K562 (cell line): ENCODE results near the gene ETS1. TPM values are rescaled to one million over a fixed set of nuclear protein-coding genes. Genes with fewer than 3 reads are reported as not detected.

Source experiments
- ATAC-seq: fragments of 200-7000 bp; cut with Tn5 transposase; 3 replicates; pipeline ENCODE4 v1.9.1; 2020; ENCODE audit warnings: moderate library complexity
- BruUV-seq: library from RNA; stranded (reverse); fragments of 400-500 nt; replicated peaks from 2 replicates; lab custom pipeline; 2021; lab: Mats Ljungman, UMichigan
- CTCF ChIA-PET: fragments of 300-600 bp; formaldehyde crosslinking; extraction: SDS; loops from one replicate; lab custom pipeline; 2021; ENCODE audit warnings: low intra/inter-chr PET ratio; lab: Yijun Ruan, JAX
- POLR2A ChIA-PET: fragments of 300-600, 350-650 bp; sonication (Branson Sonifier 250); formaldehyde crosslinking; extraction: SDS; loops from one replicate; lab custom pipeline; 2021; ENCODE audit warnings: antibody characterized with exemption, inconsistent platforms; lab: Yijun Ruan, JAX
- DNase-seq, 4 experiments: peaks; one replicate each; pipeline versions ENCODE4 v3.0.0 to v3.0.0-alpha.2; 2011 to 2018; ENCODE audit warnings: low spot score in 3 of 4, mixed read lengths in 3 of 4; ENCODE audit errors: extremely low read depth in 1 of 4
- FAIRE-seq: peaks from 2 replicates; lab custom pipeline; 2011; peaks lifted over from hg19 to GRCh38; lab: Jason Lieb, UNC
- H2AFZ ChIP-seq: 2 replicates; pipeline ENCODE4 v1.6.0; 2011; ENCODE audit warnings: low read depth, low read length, control low read depth, inconsistent platforms
- H3K27ac ChIP-seq: fragments of 200-600 bp; 3 replicates; pipeline ENCODE4 v1.8.0; 2011; ENCODE audit warnings: low read depth, mild to moderate bottlenecking, control low read depth, inconsistent platforms, low read length, moderate library complexity, mixed read lengths; ENCODE audit errors: extremely low read depth
- H3K27me3 ChIP-seq, 2 experiments: fragments of 300-600 bp in 1 of 2; 2 replicates in 1 of 2; 3 replicates in 1 of 2; pipeline versions ENCODE4 v1.6.0 to v1.8.0; 2011; ENCODE audit warnings: inconsistent platforms in 2 of 2, low read length in 2 of 2, mild to moderate bottlenecking in 1 of 2, mixed read lengths in 1 of 2, moderate library complexity in 1 of 2; ENCODE audit not compliant: control insufficient read depth in 2 of 2, insufficient read depth in 2 of 2
- H3K36me3 ChIP-seq: fragments of 300-600 bp; 3 replicates; pipeline ENCODE4 v1.8.0; 2011; ENCODE audit warnings: mild to moderate bottlenecking, low read length, inconsistent platforms; ENCODE audit not compliant: control insufficient read depth, insufficient read depth
- H3K4me1 ChIP-seq, 2 experiments: fragments of 200-600 bp in 1 of 2; replicated peaks in 1 of 2; 2 replicates in 1 of 2; 3 replicates in 1 of 2; pipeline versions ENCODE4 v1.5.1 to v1.8.0; 2011; ENCODE audit warnings: inconsistent platforms in 2 of 2, low read length in 2 of 2, mild to moderate bottlenecking in 1 of 2, mixed read lengths in 1 of 2, moderate library complexity in 1 of 2; ENCODE audit not compliant: control insufficient read depth in 2 of 2, insufficient read depth in 2 of 2
- H3K4me2 ChIP-seq: 2 replicates; pipeline ENCODE4 v1.6.1; 2011; ENCODE audit warnings: low read length, control low read depth, inconsistent platforms, mixed read lengths; ENCODE audit not compliant: insufficient read depth
- H3K4me3 ChIP-seq: fragments of 200-600 bp; sonication (generic), shearing (Covaris generic); 2 replicates; pipeline ENCODE4 v1.5.1; 2016; ENCODE audit warnings: control low read depth, inconsistent platforms
- H3K79me2 ChIP-seq: fragments of 200-600 bp; 3 replicates; pipeline ENCODE4 v1.8.0; 2011; ENCODE audit warnings: low read length, inconsistent platforms; ENCODE audit not compliant: control insufficient read depth, insufficient read depth
- H3K9ac ChIP-seq, 2 experiments: 2 replicates each; pipeline versions ENCODE4 v1.6.0 to v1.6.1; 2011; ENCODE audit warnings: low read depth in 2 of 2, low read length in 2 of 2, control low read depth in 1 of 2, inconsistent platforms in 1 of 2, mild to moderate bottlenecking in 1 of 2, mixed read lengths in 1 of 2; ENCODE audit not compliant: insufficient read depth in 1 of 2
- H3K9me1 ChIP-seq: one replicate; pipeline ENCODE4 v1.6.0; 2011; ENCODE audit warnings: inconsistent platforms, mild to moderate bottlenecking, low read length, moderate library complexity; ENCODE audit not compliant: control insufficient read depth, insufficient read depth
- H3K9me3 ChIP-seq: replicated peaks from 2 replicates; pipeline ENCODE4 v1.5.1; 2011; ENCODE audit warnings: low read depth, low read length, inconsistent platforms; ENCODE audit not compliant: control insufficient read depth, insufficient read depth
- H4K20me1 ChIP-seq: replicated peaks from 2 replicates; pipeline ENCODE4 v1.6.1; 2011; ENCODE audit warnings: low read length, inconsistent platforms, mixed read lengths; ENCODE audit not compliant: control insufficient read depth, insufficient read depth
- CEBPZ ChIP-seq: fragments of 150-350 bp; IDR thresholded peaks from 2 replicates; pipeline ENCODE4 v1.6.1; 2014; ENCODE audit warnings: low read depth, mild to moderate bottlenecking, low read length, borderline replicate concordance
- CREM ChIP-seq: IDR thresholded peaks from 2 replicates; pipeline ENCODE4 v1.6.1; 2014; ENCODE audit warnings: antibody characterized with exemption, low read depth
- EP300 ChIP-seq: IDR thresholded peaks from 2 replicates; pipeline ENCODE4 v1.6.1; 2012; ENCODE audit warnings: low read length, improper control_type of control experiment
- HLTF ChIP-seq: fragments of 450-650 bp; IDR thresholded peaks from 2 replicates; pipeline ENCODE4 v1.6.1; 2016
- MLX ChIP-seq, 2 experiments: fragments of 450-650 bp in 1 of 2; sonication (generic) in 1 of 2; formaldehyde crosslinking; conservative IDR thresholded peaks; 2 replicates each; pipeline versions ENCODE4 v1.4.0 to v1.8.1; 2020 to 2022; ENCODE audit warnings: mild to moderate bottlenecking in 1 of 2, missing genetic modification reagents in 1 of 2
- NBN ChIP-seq: fragments of 450-650 bp; IDR thresholded peaks from 2 replicates; pipeline ENCODE4 v1.6.1; 2016; ENCODE audit warnings: low read depth, mild to moderate bottlenecking
- NCOA4 ChIP-seq: fragments of 450-650 bp; IDR thresholded peaks from 2 replicates; pipeline ENCODE4 v1.6.1; 2018; ENCODE audit warnings: mild to moderate bottlenecking; ENCODE audit not compliant: partially characterized antibody
- STAT6 ChIP-seq: sonication (generic); formaldehyde crosslinking; IDR thresholded peaks from 2 replicates; pipeline ENCODE4 v1.8.1; 2023; ENCODE audit warnings: mild to moderate bottlenecking, missing genetic modification reagents
- TEAD1 ChIP-seq, 2 experiments: fragments of 450-650 bp in 1 of 2; sonication (generic) in 1 of 2; formaldehyde crosslinking; IDR thresholded peaks; 2 replicates each; pipeline versions ENCODE4 v1.4.0 to v1.8.0; 2020 to 2022; ENCODE audit warnings: mild to moderate bottlenecking in 2 of 2, missing genetic modification reagents in 1 of 2
- USF2 ChIP-seq: sonication (generic); formaldehyde crosslinking; IDR thresholded peaks from 2 replicates; pipeline ENCODE4 v1.5.0; 2020; ENCODE audit warnings: missing genetic modification reagents
- WHSC1 ChIP-seq: IDR thresholded peaks from one replicate; pipeline ENCODE4 v1.6.1; 2012; ENCODE audit warnings: low read length, control low read depth, inconsistent platforms
- ZBTB12 ChIP-seq: fragments of 250-450 bp; sonication (Bioruptor Pico); IDR thresholded peaks from 2 replicates; pipeline ENCODE4 v1.4.0; 2020
- ZNF589 ChIP-seq: fragments of 200-800 bp; sonication (Bioruptor generic); IDR thresholded peaks from 2 replicates; pipeline ENCODE4 v1.6.1; 2016; ENCODE audit warnings: low read depth, missing genetic modification characterization, missing compliant biosample characterization
- ZNF668 ChIP-seq: fragments of 250-450 bp; sonication (Bioruptor Pico); IDR thresholded peaks from 2 replicates; pipeline ENCODE4 v1.8.0; 2022; ENCODE audit warnings: mild to moderate bottlenecking, inconsistent platforms
- WGBS: fragments of 100-300 bp; shearing (Covaris generic); methylation state at CpG from one replicate; pipeline ENCODE4 v1.1.6; 2016; ENCODE audit warnings: low coverage, mixed read lengths; ENCODE audit not compliant: insufficient coverage; ENCODE audit errors: missing lambda C conversion rate; 5-methylcytosine and 5-hydroxymethylcytosine counted together
- in situ Hi-C: fragments of 300-500 bp; cut with MboI; formaldehyde crosslinking; loops from 4 replicates; pipeline ENCODE4 v1.15.0; 2018; ENCODE audit warnings: inconsistent platforms, mixed read lengths
- intact Hi-C: fragments of 100-400 bp; cut with micrococcal nuclease; formaldehyde crosslinking; loops from 2 replicates; pipeline ENCODE4 v1.14.2; 2022
- polyA plus RNA-seq, 8 experiments: library from polyadenylated mRNA; depleted of rRNA in 4 of 8; stranded (reverse) in 5 of 8; unstranded in 3 of 8; fragments of >200 nt; fragmentation: Nextera tagmentation in 2 of 8; fragmentation: Illumina TruSeq in 1 of 8; extraction: Ambion mirVana in 2 of 8; extraction: Trizol in 1 of 8; gene quantifications; 2 replicates each; pipeline versions ENCODE4 v1.2.1 to v1.2.3, GENCODE V29; 2011 to 2014; ENCODE audit warnings: inconsistent platforms in 1 of 8, missing spikeins in 1 of 8
- total RNA-seq, 7 experiments: library from RNA; depleted of rRNA in 6 of 7; stranded (reverse); fragments of >200 nt in 6 of 7; fragmentation: Illumina TruSeq in 2 of 7; extraction: Trizol in 2 of 7; gene quantifications; 2 replicates each; pipeline versions ENCODE4 v1.2.1 to v1.2.3, GENCODE V29; 2011 to 2021; ENCODE audit warnings: low replicate concordance in 1 of 7

ETS1 gene
- total and polyA plus RNA-seq, 9 of the 15 experiments (the other 6 are each of a cell fraction or from before 2014, with no cell fraction given), result 0.04 to 1.4 (median 0.23) TPM

GRCh38 chr11:128434818-128435217 is 152.5 kb downstream of the ETS1 start (continued):
- no peak for TF ChIP-seq CREM
- no peak for TF ChIP-seq STAT6 (CRISPR knock-in tag)
- no peak for TF ChIP-seq WHSC1
- no peak for TF ChIP-seq ZBTB12 (CRISPR knock-in tag)

- ChIA-PET POLR2A (no interaction called here), CTCF (no interaction called here)
- in situ Hi-C loops (no loop called here), intact Hi-C loops (no loop called here)
- no TSS peak for BruUV-seq
- ATAC-seq, result no peak
- no peaks in the 10 kb centered on the region for H3K4me1 ChIP-seq
- no peaks in the 10 kb centered on the region for H3K9me1 ChIP-seq
- no peak for FAIRE-seq
- H4K20me1 ChIP-seq, result no peaks in the 10 kb centered on the region
- no peaks in the 10 kb centered on the region for H3K27me3 ChIP-seq
- no peaks in the 10 kb centered on the region for H3K79me2 ChIP-seq
- 0% methylated on average over 4 of the region's 4 CpGs for WGBS
- H3K4me3 ChIP-seq, result no peak overlapping the region
- H3K36me3 ChIP-seq, result no peaks in the 10 kb centered on the region
- no peak for DNase-seq
- H2AFZ ChIP-seq, result no peak overlapping the region
- no peak overlapping the region for H3K9ac ChIP-seq
- H3K4me2 ChIP-seq, result no peak overlapping the region
- no peak overlapping the region for H3K27ac ChIP-seq
- H3K9me3 ChIP-seq, result no peaks in the 10 kb centered on the region
- TF ChIP-seq MLX (CRISPR knock-in tag; conservative IDR thresholded peaks at IDR 0.05) (no peak), EP300 (no peak), CEBPZ (no peak), HLTF (no peak), ZNF668 (no peak), TEAD1 (CRISPR knock-in tag; IDR thresholded peaks at IDR 0.05) (no peak), NBN (no peak), ZNF589 (CRISPR knock-in tag) (no peak), NCOA4 (no peak), USF2 (CRISPR knock-in tag) (no peak)
Observed at GRCh38 chr11:128434411-128434810, 152.9 kb downstream of the ETS1 start.
